MM.1S (cell line): ENCODE data around the gene TBRG4.

Experiments
- DNase-seq: peaks from one replicate; pipeline ENCODE4 v3.0.0-alpha.2; 2015
- H2AFZ ChIP-seq: fragments of 300-600 bp; sonication (generic); 2 replicates; pipeline ENCODE4 v1.6.0; 2016; ENCODE audit warnings: antibody characterized with exemption, low read length
- H3F3A ChIP-seq: fragments of 300-600 bp; sonication (generic); 2 replicates; pipeline ENCODE4 v1.6.1; 2016; ENCODE audit warnings: mild to moderate bottlenecking, antibody characterized with exemption, low read length, moderate library complexity, mixed read lengths; ENCODE audit not compliant: insufficient read depth
- H3K27ac ChIP-seq: fragments of 300-600 bp; sonication (generic); 2 replicates; pipeline ENCODE4 v1.5.1; 2016; ENCODE audit warnings: mild to moderate bottlenecking, low read length
- H3K27me3 ChIP-seq: fragments of 300-600 bp; sonication (generic); replicated peaks from 2 replicates; pipeline ENCODE4 v1.6.0; 2016; ENCODE audit warnings: low read length; ENCODE audit not compliant: insufficient read depth
- H3K36me3 ChIP-seq: fragments of 300-600 bp; sonication (generic); replicated peaks from 2 replicates; pipeline ENCODE4 v1.6.1; 2016; ENCODE audit warnings: mild to moderate bottlenecking, low read length, mixed read lengths; ENCODE audit not compliant: insufficient read depth
- H3K4me1 ChIP-seq: fragments of 300-600 bp; sonication (generic); 2 replicates; pipeline ENCODE4 v1.6.1; 2016; ENCODE audit warnings: low read length, mixed read lengths
- H3K4me2 ChIP-seq: fragments of 300-600 bp; sonication (generic); 2 replicates; pipeline ENCODE4 v1.6.0; 2016; ENCODE audit warnings: low read depth, low read length
- H3K4me3 ChIP-seq: fragments of 300-600 bp; sonication (generic); 2 replicates; pipeline ENCODE4 v1.5.1; 2016; ENCODE audit warnings: low read length, mixed read lengths
- H3K79me2 ChIP-seq: fragments of 300-600 bp; sonication (generic); 2 replicates; pipeline ENCODE4 v1.6.1; 2016; ENCODE audit warnings: mixed run types, low read length, mixed read lengths
- H3K9ac ChIP-seq: fragments of 300-600 bp; sonication (generic); 2 replicates; pipeline ENCODE4 v1.6.1; 2016; ENCODE audit warnings: low read length, mixed read lengths
- H3K9me2 ChIP-seq: fragments of 300-600 bp; sonication (generic); replicated peaks from 2 replicates; pipeline ENCODE4 v1.6.1; 2016; ENCODE audit warnings: mild to moderate bottlenecking, low read length, mixed read lengths; ENCODE audit not compliant: insufficient read depth
- H3K9me3 ChIP-seq: fragments of 300-600 bp; sonication (generic); replicated peaks from 2 replicates; pipeline ENCODE4 v1.6.1; 2016; ENCODE audit warnings: mild to moderate bottlenecking, low read length, mixed read lengths; ENCODE audit not compliant: insufficient read depth
- H4K20me1 ChIP-seq: fragments of 300-600 bp; sonication (generic); 2 replicates; pipeline ENCODE4 v1.6.1; 2016; ENCODE audit warnings: mild to moderate bottlenecking, low read length, moderate library complexity, mixed read lengths; ENCODE audit not compliant: insufficient read depth
- EZH2 ChIP-seq: fragments of 300-600 bp; sonication (generic); optimal IDR thresholded peaks from 2 replicates; pipeline ENCODE3; 2017; ENCODE audit warnings: low read depth, mild to moderate bottlenecking, antibody characterized with exemption, low read length, mixed read lengths
- EZH2phosphoT487 ChIP-seq: fragments of 300-600 bp; sonication (generic); IDR thresholded peaks from 2 replicates; pipeline ENCODE4 v1.6.1; 2018; ENCODE audit warnings: antibody characterized with exemption, low read length
- TF ChIP-seq, protein P1 (sequence below): fragments of 300-600 bp; sonication (generic); IDR thresholded peaks from 2 replicates; pipeline ENCODE4 v1.5.1; 2016; ENCODE audit warnings: antibody characterized with exemption, low read length, mixed read lengths

The TBRG4 gene

DNA sequence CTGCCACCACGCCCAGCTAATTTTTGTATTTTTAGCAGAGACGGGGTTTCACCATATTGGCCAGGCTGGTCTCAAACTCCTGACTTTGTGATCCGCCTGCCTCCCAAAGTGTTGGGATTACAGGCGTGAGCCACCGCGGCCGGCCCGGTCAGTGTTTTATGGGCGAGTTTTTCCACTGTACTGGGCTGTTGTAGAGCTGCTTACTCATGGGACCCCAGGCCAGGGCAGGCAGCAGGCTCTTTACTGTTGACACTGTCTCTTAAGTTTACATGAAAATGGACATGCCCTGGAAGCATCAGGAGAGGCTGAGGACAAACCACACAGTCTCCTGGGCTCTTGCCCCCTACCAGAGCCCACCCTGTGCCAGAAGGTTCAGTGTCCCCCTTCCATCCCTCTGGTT, 33.9 kb downstream of the TBRG4 start:
- Histone ChIP-seq H3K27ac (no peak overlapping the region), H3K4me3 (no peak overlapping the region), H3K9ac (no peak overlapping the region), H2AFZ (no peak overlapping the region), H3F3A (0 out of 2 replicates have a peak, but pooled peaks cover 5% of the 10 kb centered on the region), H3K36me3 (peaks cover 5% of the 10 kb centered on the region; the same call in 1 of the 2 replicates), H4K20me1 (peaks cover 3% of the 10 kb centered on the region; the same call in 1 of the 2 replicates), H3K9me2 (no peaks in the 10 kb centered on the region), H3K27me3 (no peaks in the 10 kb centered on the region), H3K79me2 (peaks cover 9% of the 10 kb centered on the region), H3K4me2 (no peak overlapping the region), H3K9me3 (no peaks in the 10 kb centered on the region), H3K4me1 (no peaks in the 10 kb centered on the region)
- TF ChIP-seq EZH2 (no peak), EZH2phosphoT487 (no peak)
- TF ChIP-seq, protein P1, sequence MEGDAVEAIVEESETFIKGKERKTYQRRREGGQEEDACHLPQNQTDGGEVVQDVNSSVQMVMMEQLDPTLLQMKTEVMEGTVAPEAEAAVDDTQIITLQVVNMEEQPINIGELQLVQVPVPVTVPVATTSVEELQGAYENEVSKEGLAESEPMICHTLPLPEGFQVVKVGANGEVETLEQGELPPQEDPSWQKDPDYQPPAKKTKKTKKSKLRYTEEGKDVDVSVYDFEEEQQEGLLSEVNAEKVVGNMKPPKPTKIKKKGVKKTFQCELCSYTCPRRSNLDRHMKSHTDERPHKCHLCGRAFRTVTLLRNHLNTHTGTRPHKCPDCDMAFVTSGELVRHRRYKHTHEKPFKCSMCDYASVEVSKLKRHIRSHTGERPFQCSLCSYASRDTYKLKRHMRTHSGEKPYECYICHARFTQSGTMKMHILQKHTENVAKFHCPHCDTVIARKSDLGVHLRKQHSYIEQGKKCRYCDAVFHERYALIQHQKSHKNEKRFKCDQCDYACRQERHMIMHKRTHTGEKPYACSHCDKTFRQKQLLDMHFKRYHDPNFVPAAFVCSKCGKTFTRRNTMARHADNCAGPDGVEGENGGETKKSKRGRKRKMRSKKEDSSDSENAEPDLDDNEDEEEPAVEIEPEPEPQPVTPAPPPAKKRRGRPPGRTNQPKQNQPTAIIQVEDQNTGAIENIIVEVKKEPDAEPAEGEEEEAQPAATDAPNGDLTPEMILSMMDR: no peak
- no peak for DNase-seq

- Histone ChIP-seq H3K27ac (no peak overlapping the region), H3K9me3 (no peaks in the 10 kb centered on the region), H3K4me3 (no peak overlapping the region), H3K4me1 (no peaks in the 10 kb centered on the region), H2AFZ (no peak overlapping the region), H3K36me3 (peaks cover 7% of the 10 kb centered on the region; the same call in 1 of the 2 replicates), H3F3A (0 out of 2 replicates have a peak, but pooled peaks cover 5% of the 10 kb centered on the region), H3K4me2 (no peak overlapping the region), H3K27me3 (no peaks in the 10 kb centered on the region), H3K9me2 (no peaks in the 10 kb centered on the region), H3K79me2 (peaks cover 15% of the 10 kb centered on the region), H3K9ac (no peak overlapping the region), H4K20me1 (peaks cover 6% of the 10 kb centered on the region; the same call in 1 of the 2 replicates)
- TF ChIP-seq EZH2phosphoT487 (no peak), EZH2 (no peak)
- TF ChIP-seq, protein P1: no peak
- no peak for DNase-seq
These were observed 34.6 kb downstream of the TBRG4 start for GRCh38 chr7:45076946-45077345.

DNA sequence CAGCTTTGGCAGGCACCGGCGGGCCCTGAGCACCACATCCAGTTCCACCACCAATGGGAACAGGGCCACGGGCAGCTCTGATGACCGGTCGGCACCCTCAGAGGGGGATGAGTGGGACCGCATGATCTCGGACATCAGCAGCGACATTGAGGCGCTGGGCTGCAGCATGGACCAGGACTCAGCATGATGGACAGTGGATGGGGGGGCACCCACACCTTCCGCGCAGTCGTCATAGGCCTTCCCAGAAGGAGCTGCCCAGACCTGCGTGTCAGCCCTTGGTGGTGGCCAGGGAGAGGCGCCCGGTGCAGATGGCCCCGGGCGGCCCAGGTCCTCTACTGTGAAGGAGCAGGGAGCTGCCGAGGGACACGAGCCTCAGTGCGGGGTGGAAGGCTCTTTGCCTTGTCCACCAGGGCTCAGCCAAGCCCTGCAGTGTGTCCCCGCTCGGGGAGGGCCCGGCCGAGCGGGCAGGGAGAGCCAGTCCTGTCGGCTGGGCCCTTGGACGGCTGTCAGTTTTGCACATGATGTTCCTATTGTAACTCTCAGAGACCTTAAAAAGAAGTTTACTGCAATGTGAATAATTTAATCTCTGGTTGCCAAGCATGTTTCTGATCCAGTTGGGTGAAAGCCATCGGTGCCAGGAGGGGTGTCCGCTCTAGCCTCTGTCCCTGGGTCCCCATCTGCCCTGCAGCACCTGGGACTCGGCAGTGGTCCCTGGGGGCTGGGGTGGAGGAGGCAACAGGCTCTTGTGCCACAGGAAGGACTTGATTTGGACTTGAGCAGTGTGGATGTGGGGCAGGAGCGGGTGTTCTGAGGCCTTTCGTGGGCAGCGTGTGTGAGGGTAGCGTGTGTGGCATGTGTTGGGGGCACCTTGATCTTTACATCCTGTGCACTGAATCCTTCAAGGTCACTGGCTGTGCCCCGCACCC, 35.4 kb downstream of the TBRG4 start:
- Histone ChIP-seq H3K79me2 (peaks cover 22% of the 10 kb centered on the region), H3K27me3 (no peaks in the 10 kb centered on the region), H3K9ac (no peak overlapping the region), H3K4me2 (no peak overlapping the region), H3K9me2 (no peaks in the 10 kb centered on the region), H3K36me3 (peaks cover 15% of the 10 kb centered on the region; the same call in 1 of the 2 replicates), H3K9me3 (no peaks in the 10 kb centered on the region), H4K20me1 (peaks cover 7% of the 10 kb centered on the region; the same call in 1 of the 2 replicates), H3K27ac (no peak overlapping the region), H3K4me3 (no peak overlapping the region), H3K4me1 (no peaks in the 10 kb centered on the region), H2AFZ (no peak overlapping the region), H3F3A (0 out of 2 replicates have a peak, but pooled peaks cover 5% of the 10 kb centered on the region)
- TF ChIP-seq, protein P1: no peak
- no peak for TF ChIP-seq EZH2phosphoT487
- no peak for TF ChIP-seq EZH2
- no peak for DNase-seq
